Omental fat pad (tissue), 4 donors: ENCODE measurements around the gene SOS2. TPM values are rescaled to one million over a fixed set of nuclear protein-coding genes. Genes with fewer than 3 reads are reported as not detected.

ENCODE experiments used
- ATAC-seq: fragments of 150-250 bp; one replicate; pipeline ENCODE4 v1.9.1; 2016; ENCODE audit warnings: mild to moderate bottlenecking, moderate library complexity; ENCODE audit not compliant: low FRiP score
- DNase-seq: peaks from one replicate; pipeline ENCODE4 v3.0.0-alpha.2; 2019; ENCODE audit warnings: low spot score
- total RNA-seq, 4 donors: library from RNA; depleted of rRNA; stranded (reverse); fragments of >200 nt; gene quantifications; one replicate each; pipeline ENCODE4 v1.1.0, GENCODE V29; 2016
- TF ChIP-seq, protein P1 (sequence below), 3 donors: fragments of 450-650 bp; IDR thresholded peaks; one replicate each; pipeline ENCODE4 v1.5.1; 2016 to 2017; ENCODE audit warnings: antibody characterized with exemption in 3 of 3, mild to moderate bottlenecking in 3 of 3, moderate library complexity in 2 of 3

SOS2 gene
- total RNA-seq, 4 donors from 2014 or later = 31.3 to 53.0 (median 32.2) TPM

DNA sequence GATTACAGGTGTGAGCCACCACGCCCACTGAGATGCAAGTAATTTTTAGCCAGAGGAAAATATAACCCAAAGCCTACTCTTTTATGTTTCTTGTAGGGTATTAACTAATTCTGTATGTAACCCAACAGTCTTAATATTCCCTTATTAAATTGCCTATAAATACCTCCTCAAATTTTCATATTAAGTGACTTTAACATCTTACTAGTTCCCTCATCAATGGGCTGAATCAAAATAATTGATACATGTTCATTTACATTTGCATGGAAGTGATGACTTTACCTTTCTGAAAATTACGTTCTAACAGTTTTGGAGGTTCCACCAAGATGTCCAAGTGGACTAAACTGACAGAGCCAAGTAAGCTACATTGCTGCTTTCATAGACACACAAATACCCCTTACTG lies 3.1 kb downstream of the SOS2 start:
- TF ChIP-seq, protein P1, sequence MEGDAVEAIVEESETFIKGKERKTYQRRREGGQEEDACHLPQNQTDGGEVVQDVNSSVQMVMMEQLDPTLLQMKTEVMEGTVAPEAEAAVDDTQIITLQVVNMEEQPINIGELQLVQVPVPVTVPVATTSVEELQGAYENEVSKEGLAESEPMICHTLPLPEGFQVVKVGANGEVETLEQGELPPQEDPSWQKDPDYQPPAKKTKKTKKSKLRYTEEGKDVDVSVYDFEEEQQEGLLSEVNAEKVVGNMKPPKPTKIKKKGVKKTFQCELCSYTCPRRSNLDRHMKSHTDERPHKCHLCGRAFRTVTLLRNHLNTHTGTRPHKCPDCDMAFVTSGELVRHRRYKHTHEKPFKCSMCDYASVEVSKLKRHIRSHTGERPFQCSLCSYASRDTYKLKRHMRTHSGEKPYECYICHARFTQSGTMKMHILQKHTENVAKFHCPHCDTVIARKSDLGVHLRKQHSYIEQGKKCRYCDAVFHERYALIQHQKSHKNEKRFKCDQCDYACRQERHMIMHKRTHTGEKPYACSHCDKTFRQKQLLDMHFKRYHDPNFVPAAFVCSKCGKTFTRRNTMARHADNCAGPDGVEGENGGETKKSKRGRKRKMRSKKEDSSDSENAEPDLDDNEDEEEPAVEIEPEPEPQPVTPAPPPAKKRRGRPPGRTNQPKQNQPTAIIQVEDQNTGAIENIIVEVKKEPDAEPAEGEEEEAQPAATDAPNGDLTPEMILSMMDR (IDR thresholded peaks at IDR 0.05) = no peak
- ATAC-seq (no peak), DNase-seq (no peak)

DNA sequence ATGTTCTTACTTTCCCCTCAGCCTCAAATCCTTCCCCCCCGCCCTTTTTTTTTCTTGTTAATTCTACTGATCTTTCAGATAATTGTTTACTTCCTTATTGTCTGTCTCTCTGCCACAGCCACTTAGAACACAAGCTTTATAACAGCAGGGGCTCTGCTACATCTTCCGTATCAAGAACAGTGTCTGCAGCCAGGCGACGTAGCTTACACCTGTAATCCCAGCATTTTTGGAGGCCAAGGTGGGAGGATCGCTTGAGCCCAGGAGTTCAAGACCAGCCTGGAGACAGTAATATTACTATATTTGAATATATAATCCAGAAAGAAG lies 5.4 kb downstream of the SOS2 start:
- TF ChIP-seq, protein P1 (IDR thresholded peaks at IDR 0.05) = no peak
- no peak for ATAC-seq

DNA sequence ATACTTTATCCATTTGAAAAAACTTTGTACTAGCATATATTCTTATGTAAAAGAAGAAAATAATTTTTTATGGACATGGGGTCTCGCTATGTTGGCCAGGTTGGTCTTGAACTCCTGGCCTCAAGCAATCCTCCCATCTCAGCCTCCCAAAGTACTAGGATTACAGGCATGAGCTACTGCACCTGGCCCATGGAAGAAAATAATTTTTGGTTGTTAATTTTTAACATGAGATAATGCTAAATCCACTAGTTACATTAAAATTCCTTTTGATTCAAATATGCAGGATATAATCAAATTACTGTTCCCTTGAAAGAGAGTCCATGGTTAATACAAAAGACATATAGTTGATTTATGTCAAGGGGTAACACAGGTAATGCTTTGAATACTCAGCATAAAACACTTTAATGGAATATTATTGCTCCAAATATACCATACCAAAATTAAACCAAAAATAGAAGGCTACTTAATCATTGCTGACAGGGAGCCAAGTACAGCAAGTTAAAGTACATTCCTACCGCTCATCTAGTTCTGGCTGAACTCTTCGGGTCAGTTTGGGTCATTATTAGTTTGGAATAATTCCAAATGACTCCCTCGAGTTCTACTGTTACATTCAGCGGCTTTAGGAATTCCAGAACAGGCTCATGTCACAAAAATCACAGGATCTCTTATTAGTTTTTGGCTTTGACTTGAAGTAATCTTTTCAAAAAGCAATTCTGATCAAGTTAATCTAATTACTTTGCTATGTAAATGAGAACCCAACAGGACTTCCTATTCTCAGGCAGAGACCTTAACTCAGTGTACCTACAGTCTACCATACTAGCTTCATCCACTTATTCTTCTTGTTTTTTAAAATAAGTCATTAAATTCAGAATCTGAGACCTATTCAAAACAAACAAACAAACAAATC lies 6.1 kb downstream of the SOS2 start:
- TF ChIP-seq, protein P1 (IDR thresholded peaks at IDR 0.05) = no peak
- ATAC-seq (peak; percentile 86), DNase-seq (no peak)

More for the DNA sequence above, 5.4 kb downstream of the SOS2 start:
- DNase-seq = no peak

DNA sequence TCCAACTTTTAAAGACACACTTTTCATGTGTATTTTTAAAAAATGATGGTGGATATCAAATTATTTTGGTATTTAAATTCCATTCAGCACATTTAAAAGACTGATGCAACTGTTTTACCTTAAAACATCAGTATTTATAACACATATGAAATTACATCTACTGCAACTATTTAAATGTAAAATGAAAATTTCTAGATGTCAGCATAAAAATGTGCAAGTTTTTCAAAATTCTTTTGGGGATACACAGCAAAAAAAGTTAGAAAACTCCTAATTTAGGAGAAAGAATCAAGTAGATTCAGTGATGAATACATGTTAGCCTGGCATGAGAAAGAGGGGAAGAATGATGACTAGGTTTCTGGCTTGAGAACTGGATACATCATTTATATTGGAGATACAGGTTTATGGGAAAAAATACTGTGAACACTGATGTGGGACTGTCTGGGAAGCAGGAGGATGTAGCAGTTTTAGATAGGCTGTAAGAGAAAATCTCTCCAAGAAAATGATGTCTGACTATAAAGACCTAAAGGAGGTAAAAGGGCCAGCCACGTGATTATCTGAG lies 9.2 kb downstream of the SOS2 start:
- ATAC-seq = peak; percentile 80
- no peak for DNase-seq
- TF ChIP-seq, protein P1 (IDR thresholded peaks at IDR 0.05) = no peak

DNA sequence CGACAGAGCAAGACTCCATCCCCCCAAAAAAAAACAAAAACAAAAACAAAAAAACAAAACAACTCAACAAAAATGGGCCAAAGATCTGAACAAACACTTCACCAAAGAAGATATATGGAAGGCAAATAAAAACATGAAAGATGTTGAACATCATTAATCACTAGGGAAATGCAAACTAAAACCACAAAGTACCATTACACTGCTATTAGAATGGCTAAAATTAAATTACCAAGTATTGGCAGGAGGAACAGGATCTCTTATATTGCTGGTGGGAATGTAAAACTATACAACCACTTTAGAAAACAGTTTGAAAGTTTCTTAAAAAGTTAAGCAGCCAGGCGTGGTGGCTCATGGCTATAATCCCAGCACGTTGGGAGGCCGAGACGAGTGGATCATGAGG lies 12.9 kb downstream of the SOS2 start:
- DNase-seq (no peak), ATAC-seq (no peak)
- TF ChIP-seq, protein P1 (IDR thresholded peaks at IDR 0.05) = no peak

DNA sequence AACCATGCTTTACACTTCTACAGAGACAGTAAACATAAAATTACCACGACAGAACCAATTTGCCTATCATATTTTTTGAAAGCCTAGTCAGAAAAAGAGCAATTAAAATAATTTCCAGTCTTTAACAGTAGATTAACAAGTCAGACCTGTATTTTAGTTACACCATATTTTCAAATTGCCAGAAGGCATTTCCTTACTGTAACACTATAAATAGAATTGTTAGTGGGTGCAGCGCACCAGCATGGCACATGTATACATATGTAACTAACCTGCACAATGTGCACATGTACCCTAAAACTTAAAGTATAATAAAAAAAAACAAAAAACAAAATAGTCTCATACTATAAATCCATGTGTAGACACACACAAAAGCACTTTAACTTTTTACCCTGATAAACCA lies 16.0 kb downstream of the SOS2 start:
- DNase-seq (no peak), ATAC-seq (no peak)
- TF ChIP-seq, protein P1 (IDR thresholded peaks at IDR 0.05) = no peak

DNA sequence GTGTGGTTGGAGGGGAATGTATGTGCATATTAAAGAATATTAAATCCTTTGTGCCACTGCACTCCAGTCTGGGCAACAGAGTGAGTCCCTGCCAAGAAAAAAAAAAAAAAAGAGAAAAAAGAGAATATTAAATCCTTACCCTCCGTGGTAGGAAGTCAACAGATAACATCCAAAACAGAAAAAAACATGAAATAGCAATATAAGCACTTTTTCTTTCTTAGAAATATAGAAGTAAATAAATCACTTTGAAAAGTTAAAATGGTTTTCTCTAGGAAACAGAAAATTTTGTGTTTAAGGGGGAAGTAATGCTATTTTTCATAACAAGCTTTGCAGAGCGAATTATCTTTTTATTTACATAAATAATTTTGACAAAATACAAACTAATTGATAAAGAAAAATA lies 17.6 kb downstream of the SOS2 start:
- ATAC-seq (no peak), DNase-seq (no peak)
- TF ChIP-seq, protein P1 (IDR thresholded peaks at IDR 0.05) = no peak
